ENCODE data around the gene PLEKHO2.
"Not testable (repeated sequence)": the region's sequence is repeated elsewhere in the genome, so short reads cannot be mapped to it uniquely, and the experiment has no call there.

PLEKHO2 gene

DNA sequence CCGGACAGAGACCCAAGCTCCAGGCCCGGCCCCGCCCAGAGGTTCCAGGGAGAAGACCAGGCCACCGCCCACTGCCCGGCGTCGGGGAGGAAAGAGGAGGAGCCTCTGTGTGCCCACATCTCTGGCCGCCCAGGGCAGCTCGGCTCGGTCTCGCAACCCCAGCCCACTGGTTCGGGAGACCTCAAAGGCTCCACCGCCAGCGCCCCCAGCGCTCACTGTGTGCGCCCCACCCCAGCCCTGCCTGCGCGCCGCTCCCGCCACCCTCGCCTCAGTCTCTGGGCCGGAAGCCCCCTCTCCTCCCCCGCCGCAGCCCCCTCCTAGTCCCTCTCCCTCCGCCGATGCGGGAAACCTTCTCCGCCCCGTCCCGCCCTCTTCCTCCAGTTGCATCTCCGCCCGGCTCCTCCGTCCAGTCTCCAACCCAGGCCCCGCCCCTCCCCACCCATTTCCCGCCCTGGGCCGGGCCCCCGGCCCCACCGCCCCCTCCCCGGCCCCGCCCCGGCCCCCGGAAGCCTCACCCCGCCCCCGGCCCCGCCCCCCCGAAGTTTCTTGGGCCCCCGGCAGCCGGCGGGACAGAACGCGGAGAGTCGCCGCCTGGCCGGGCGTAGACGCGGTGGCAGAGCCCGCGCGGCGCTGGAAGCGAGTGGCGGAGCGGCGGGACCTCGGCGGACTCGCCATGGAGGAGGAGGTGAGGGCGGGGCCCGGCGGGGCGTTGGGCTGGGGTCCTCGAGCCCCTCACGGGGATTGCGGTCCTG is at the start of gene PLEKHO2:
Gene PLEKHO2, plus strand, starts transcription at position 572 of the 752 bp plus-strand sequence. Its CDS starts 102 bp downstream, at position 674.
- TF ChIP-seq, protein P1, sequence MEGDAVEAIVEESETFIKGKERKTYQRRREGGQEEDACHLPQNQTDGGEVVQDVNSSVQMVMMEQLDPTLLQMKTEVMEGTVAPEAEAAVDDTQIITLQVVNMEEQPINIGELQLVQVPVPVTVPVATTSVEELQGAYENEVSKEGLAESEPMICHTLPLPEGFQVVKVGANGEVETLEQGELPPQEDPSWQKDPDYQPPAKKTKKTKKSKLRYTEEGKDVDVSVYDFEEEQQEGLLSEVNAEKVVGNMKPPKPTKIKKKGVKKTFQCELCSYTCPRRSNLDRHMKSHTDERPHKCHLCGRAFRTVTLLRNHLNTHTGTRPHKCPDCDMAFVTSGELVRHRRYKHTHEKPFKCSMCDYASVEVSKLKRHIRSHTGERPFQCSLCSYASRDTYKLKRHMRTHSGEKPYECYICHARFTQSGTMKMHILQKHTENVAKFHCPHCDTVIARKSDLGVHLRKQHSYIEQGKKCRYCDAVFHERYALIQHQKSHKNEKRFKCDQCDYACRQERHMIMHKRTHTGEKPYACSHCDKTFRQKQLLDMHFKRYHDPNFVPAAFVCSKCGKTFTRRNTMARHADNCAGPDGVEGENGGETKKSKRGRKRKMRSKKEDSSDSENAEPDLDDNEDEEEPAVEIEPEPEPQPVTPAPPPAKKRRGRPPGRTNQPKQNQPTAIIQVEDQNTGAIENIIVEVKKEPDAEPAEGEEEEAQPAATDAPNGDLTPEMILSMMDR (IDR thresholded peaks at IDR 0.05; ENCODE audit: low read depth, low read length), result no peak; the same call in 1 of the 2 replicates
- DNase-seq (ENCODE audit: extremely low read depth, low read depth), result peak; percentile 91

DNA sequence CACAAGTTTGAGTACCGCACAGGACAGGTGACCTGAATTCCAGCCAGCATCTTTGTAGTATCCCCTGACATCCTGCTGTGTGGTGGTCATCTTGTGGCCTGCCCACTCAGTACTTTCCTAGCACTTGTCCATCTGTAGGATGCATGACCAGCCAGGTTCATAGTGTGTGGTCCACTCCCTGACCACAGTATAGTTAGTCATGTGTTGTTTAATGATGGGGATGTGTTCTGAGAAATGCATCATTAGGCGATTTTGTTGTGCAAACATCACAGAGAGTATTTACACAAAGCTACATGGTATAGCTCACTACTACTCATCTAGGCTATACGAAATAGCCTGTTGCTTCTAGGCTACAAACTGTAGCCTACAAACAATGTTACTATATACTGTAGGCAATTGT is 49.4 kb upstream of the PLEKHO2 start:
- TF ChIP-seq, protein P1 (IDR thresholded peaks at IDR 0.05; ENCODE audit: low read depth, low read length), result no peak
- DNase-seq (ENCODE audit: extremely low read depth, low read depth), result no peak

GRCh38 chr15:64795299-64795698 is 46.4 kb upstream of the PLEKHO2 start:
- not testable (repeated sequence) for DNase-seq (ENCODE audit: extremely low read depth, low read depth)

DNA sequence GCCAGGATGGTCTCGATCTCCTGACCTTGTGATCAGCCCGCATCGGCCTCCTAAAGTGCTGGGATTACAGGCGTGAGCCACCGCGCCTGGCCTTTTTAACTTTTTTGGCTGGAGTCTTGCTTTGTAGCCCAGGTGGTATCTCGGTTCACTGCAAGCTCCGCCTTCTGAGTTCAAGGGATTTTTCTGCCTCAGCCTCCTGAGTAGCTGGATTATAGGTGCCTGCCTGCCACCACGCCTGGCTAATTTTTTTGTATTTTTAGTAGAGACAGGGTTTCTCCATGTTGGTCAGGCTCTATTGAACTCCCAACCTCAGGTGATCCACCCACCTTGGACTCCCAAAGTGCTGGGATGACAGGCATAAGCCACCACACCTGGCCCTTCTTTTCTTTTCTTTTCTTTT is 45.8 kb upstream of the PLEKHO2 start:
- not testable (repeated sequence) for DNase-seq (ENCODE audit: extremely low read depth, low read depth)

GRCh38 chr15:64798905-64799304 is 42.8 kb upstream of the PLEKHO2 start:
- DNase-seq (ENCODE audit: extremely low read depth, low read depth), result not testable (repeated sequence)

DNA sequence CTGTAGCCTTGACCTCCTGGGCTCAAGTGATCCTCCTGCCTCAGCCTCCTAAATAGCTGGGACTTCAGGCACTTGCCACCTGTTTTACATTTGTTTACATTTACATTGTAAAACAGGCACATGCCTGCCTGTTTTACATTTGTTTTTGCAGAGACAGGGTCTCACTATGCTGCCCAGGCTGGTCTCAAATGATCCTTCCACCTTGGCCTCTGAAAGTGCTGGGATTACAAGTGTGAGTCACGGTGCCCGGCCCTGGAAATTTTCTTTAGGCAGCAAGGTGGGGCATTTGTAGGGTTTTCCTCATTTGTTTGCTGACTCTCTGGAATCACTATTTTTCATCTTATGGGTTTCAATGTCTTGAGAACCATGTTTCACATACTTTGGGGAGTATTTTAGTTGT is 41.2 kb upstream of the PLEKHO2 start:
- DNase-seq (ENCODE audit: extremely low read depth, low read depth), result no peak

GRCh38 chr15:64803526-64803925 is 38.2 kb upstream of the PLEKHO2 start:
- TF ChIP-seq, protein P1 (IDR thresholded peaks at IDR 0.05; ENCODE audit: low read depth, low read length), result no peak
- DNase-seq (ENCODE audit: extremely low read depth, low read depth), result no peak

More for the DNA sequence above, 41.2 kb upstream of the PLEKHO2 start:
- TF ChIP-seq, protein P1 (IDR thresholded peaks at IDR 0.05; ENCODE audit: low read depth, low read length), result no peak

DNA sequence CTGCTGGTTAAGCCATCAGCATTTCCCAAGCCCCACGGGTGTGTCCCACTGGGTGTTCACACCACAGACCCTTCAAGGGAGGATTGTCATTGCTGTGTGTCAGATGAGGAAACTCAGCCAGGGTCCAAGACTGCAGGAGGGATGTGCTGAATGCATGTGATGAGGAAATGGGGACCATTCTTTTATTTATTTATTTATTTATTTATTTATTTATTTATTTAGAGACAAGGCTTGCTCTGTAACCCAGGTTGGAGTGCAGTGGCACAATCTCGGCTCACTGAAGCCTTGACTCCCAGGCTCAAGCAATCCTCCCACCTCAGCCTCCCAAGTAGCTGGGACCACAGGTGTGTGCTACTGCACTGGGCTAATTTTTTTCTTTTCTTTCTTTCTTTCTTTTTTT is 37.1 kb upstream of the PLEKHO2 start:
- TF ChIP-seq, protein P1 (IDR thresholded peaks at IDR 0.05; ENCODE audit: low read depth, low read length), result no peak
- DNase-seq (ENCODE audit: extremely low read depth, low read depth), result no peak

DNA sequence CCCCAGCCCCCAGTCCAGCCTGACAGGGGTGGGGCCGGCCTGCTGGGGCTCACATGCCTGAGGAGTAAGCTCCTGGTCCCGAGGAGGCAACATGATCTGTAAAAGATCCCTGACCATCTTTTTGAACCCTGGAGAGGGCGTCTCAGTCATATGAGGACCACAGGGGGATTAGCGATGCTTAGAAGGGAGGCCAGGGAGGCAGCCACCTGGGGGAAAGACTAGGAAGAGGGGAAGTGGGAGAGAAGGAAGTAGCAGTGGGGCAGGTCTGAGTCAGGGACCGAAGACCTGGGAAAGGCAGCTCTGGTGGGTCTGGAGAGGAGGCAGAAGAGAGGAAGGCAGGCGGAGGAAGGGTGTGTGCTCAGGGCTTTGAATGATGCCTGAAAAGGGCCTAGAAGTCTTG is 35.2 kb upstream of the PLEKHO2 start:
- no peak for DNase-seq (ENCODE audit: extremely low read depth, low read depth)
- TF ChIP-seq, protein P1 (IDR thresholded peaks at IDR 0.05; ENCODE audit: low read depth, low read length), result no peak

All from AG09319 (cell line).